SJCRH30 (cell line): ENCODE data around the gene RASSF9. TPM values are rescaled to one million over a fixed set of nuclear protein-coding genes. Genes with fewer than 3 reads are reported as not detected.

Experiments
- total RNA-seq: library from RNA; depleted of rRNA; stranded (reverse); fragments of >200 nt; shearing (Covaris generic); gene quantifications from 2 replicates; pipeline ENCODE4 v1.2.3, GENCODE V29; 2014; rRNA removed

RASSF9 gene
- total RNA-seq, 1 experiment from 2014 or later: 0.10 TPM

Other genes with a start within 250 kb of the RASSF9 start
- gene NTS, start 37.9 kb upstream of the RASSF9 start, total RNA-seq: not detected in 2 replicates